ENCODE measurements around the gene GFI1. TPM values are rescaled to one million over a fixed set of nuclear protein-coding genes. Genes with fewer than 3 reads are reported as not detected.
A peak's percentile ranks its signal among the peaks of the same experiment; 100 is the strongest.

The GFI1 gene
- total and polyA plus RNA-seq, 2 donors, result 12.6 to 38.8 TPM

DNA sequence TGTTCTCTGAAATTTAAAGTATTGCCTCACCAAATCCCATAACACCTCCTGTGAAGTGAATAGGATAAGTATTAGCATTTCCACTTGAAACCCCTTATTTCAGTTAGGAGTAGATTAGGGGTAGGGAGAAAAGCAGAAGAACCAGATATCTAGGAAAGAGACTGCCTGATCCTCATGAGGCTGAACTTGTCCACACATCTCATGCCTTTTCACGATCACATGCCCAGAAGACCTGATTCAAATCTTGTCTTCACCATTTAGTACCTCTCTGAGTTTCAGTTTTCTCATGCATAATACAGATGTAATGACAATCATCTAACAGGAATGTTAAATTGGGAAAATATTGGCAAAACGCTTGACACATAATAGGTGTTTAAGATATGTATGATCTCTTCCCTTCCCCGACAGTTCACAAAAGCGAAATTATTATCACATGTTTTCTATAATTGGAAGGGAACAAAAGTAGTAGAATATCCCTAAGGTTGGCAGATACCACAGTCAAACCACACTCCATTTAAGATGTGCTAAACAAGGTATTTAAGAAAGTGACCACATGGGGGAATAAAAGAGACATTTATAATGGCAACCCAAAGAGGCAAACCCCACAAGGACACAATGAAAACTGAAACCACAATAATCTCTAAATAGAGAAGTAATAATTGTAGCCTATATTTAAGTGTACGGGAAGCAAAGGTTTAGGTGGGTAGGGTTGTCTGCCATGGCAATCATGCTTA, 25.2 kb downstream of the GFI1 start:
- Histone ChIP-seq H3K27ac (ENCODE audit: low read depth in 1 of 2, low read length in 1 of 2) (no peak overlapping the region), H3K4me1 (ENCODE audit: control insufficient read depth in 2 of 2, insufficient read depth in 2 of 2, low read length in 2 of 2) (peaks cover 24 to 46% of the 10 kb centered on the region in 2 donors), H3K36me3 (ENCODE audit: control insufficient read depth in 2 of 2, insufficient read depth in 2 of 2, low read length in 1 of 2) (no peaks in the 10 kb centered on the region), H3K4me3 (ENCODE audit: low read length in 2 of 2) (no peak overlapping the region), H3K9me3 (ENCODE audit: control insufficient read depth in 2 of 2, insufficient read depth in 1 of 2, low read length in 1 of 2) (no peaks in the 10 kb centered on the region), H3K27me3 (ENCODE audit: control insufficient read depth in 2 of 2, insufficient read depth in 1 of 2, low read length in 1 of 2) (no peaks in the 10 kb centered on the region)
- peak in 1 of 9 donors; percentile 16 for DNase-seq (ENCODE audit: low read depth in 6 of 9, low spot score in 9 of 9)
- 69% methylated on average over 5 of the region's 5 CpGs for WGBS

DNA sequence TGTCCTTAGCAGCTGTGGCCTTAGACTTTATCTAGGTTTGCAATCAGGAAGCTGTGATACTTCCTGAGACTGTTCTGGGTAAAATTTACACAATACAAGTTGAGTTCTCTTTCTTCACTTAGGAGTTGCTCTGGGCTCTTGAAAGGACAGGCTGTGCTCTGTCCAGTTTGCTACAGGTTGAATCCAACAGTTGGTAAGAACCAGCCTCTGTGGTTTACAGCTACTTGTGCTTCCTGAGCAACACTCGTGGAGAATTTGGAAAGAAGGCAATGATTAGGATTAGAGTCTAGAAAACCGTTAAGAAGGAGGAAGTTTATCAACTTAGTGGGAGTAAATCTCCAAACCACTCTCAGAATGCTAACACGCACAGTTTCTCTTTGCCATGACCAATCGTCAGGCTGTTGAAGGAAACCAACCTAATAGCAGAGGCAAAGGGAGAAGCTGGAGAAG, 26.8 kb downstream of the GFI1 start:
- Histone ChIP-seq H3K4me1 (ENCODE audit: control insufficient read depth in 2 of 2, insufficient read depth in 2 of 2, low read length in 2 of 2) (peaks cover 11 to 31% of the 10 kb centered on the region in 2 donors), H3K36me3 (ENCODE audit: control insufficient read depth in 2 of 2, insufficient read depth in 2 of 2, low read length in 1 of 2) (no peaks in the 10 kb centered on the region), H3K4me3 (ENCODE audit: low read length in 2 of 2) (no peak overlapping the region), H3K27ac (ENCODE audit: low read depth in 1 of 2, low read length in 1 of 2) (peak overlapping the region; percentile 19 to 85), H3K9me3 (ENCODE audit: control insufficient read depth in 2 of 2, insufficient read depth in 1 of 2, low read length in 1 of 2) (no peaks in the 10 kb centered on the region), H3K27me3 (ENCODE audit: control insufficient read depth in 2 of 2, insufficient read depth in 1 of 2, low read length in 1 of 2) (no peaks in the 10 kb centered on the region)
- 5% methylated on average over 4 of the region's 4 CpGs for WGBS
- DNase-seq (ENCODE audit: low read depth in 6 of 9, low spot score in 9 of 9), result peak in 1 of 9 donors; percentile 62

- H3K27ac ChIP-seq (ENCODE audit: low read depth in 1 of 2, low read length in 1 of 2), result no peak overlapping the region
- H3K4me1 ChIP-seq (ENCODE audit: control insufficient read depth in 2 of 2, insufficient read depth in 2 of 2, low read length in 2 of 2), result peaks cover 8 to 23% of the 10 kb centered on the region in 2 donors
- no peak for DNase-seq (ENCODE audit: low read depth in 6 of 9, low spot score in 9 of 9)
- 46% methylated on average over 2 of the region's 2 CpGs for WGBS
- H3K9me3 ChIP-seq (ENCODE audit: control insufficient read depth in 2 of 2, insufficient read depth in 1 of 2, low read length in 1 of 2), result no peaks in the 10 kb centered on the region
- no peaks in the 10 kb centered on the region for H3K36me3 ChIP-seq (ENCODE audit: control insufficient read depth in 2 of 2, insufficient read depth in 2 of 2, low read length in 1 of 2)
- no peak overlapping the region for H3K4me3 ChIP-seq (ENCODE audit: low read length in 2 of 2)
- H3K27me3 ChIP-seq (ENCODE audit: control insufficient read depth in 2 of 2, insufficient read depth in 1 of 2, low read length in 1 of 2), result no peaks in the 10 kb centered on the region
These were observed 28.6 kb downstream of the GFI1 start for GRCh38 chr1:92458146-92458545.

DNA sequence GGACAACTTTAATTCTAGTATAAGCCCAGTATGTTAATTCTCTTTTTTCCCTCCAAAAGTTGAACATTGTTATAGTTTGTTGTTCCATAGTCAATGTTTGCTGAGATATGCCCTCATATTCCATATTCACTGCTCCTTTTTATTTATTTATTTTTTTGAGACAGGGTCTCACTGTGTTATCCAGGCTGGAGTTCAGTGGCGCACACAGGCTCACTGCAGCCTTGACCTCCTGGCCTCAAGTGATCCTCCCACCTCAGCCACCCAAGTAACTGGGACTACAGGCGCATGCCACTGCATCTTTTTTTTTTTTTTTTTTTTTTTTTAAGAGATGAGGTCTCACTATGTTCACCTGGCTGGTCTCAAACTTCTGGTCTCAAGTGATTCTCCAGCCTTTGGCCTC, 38.7 kb downstream of the GFI1 start:
- 98% methylated on average over 2 of the region's 2 CpGs for WGBS
- H3K4me3 ChIP-seq (ENCODE audit: low read length in 2 of 2), result no peak overlapping the region
- H3K9me3 ChIP-seq (ENCODE audit: control insufficient read depth in 2 of 2, insufficient read depth in 1 of 2, low read length in 1 of 2), result no peaks in the 10 kb centered on the region
- H3K27me3 ChIP-seq (ENCODE audit: control insufficient read depth in 2 of 2, insufficient read depth in 1 of 2, low read length in 1 of 2), result no peaks in the 10 kb centered on the region
- no peaks in the 10 kb centered on the region for H3K36me3 ChIP-seq (ENCODE audit: control insufficient read depth in 2 of 2, insufficient read depth in 2 of 2, low read length in 1 of 2)
- peaks cover 0 to 6% of the 10 kb centered on the region in 2 donors for H3K4me1 ChIP-seq (ENCODE audit: control insufficient read depth in 2 of 2, insufficient read depth in 2 of 2, low read length in 2 of 2)
- H3K27ac ChIP-seq (ENCODE audit: low read depth in 1 of 2, low read length in 1 of 2), result no peak overlapping the region
- no peak for DNase-seq (ENCODE audit: low read depth in 6 of 9, low spot score in 9 of 9)

- H3K4me1 ChIP-seq (ENCODE audit: control insufficient read depth in 2 of 2, insufficient read depth in 2 of 2, low read length in 2 of 2), result peaks cover 0 to 6% of the 10 kb centered on the region in 2 donors
- H3K36me3 ChIP-seq (ENCODE audit: control insufficient read depth in 2 of 2, insufficient read depth in 2 of 2, low read length in 1 of 2), result no peaks in the 10 kb centered on the region
- WGBS, result 94% methylated on average over 3 of the region's 3 CpGs
- no peak overlapping the region for H3K27ac ChIP-seq (ENCODE audit: low read depth in 1 of 2, low read length in 1 of 2)
- H3K9me3 ChIP-seq (ENCODE audit: control insufficient read depth in 2 of 2, insufficient read depth in 1 of 2, low read length in 1 of 2), result no peaks in the 10 kb centered on the region
- H3K27me3 ChIP-seq (ENCODE audit: control insufficient read depth in 2 of 2, insufficient read depth in 1 of 2, low read length in 1 of 2), result no peaks in the 10 kb centered on the region
- no peak overlapping the region for H3K4me3 ChIP-seq (ENCODE audit: low read length in 2 of 2)
- DNase-seq (ENCODE audit: low read depth in 6 of 9, low spot score in 9 of 9), result no peak
These were observed 39.6 kb downstream of the GFI1 start for GRCh38 chr1:92447033-92447681.

GRCh38 chr1:92446546-92446945, 40.2 kb downstream of the GFI1 start:
- no peak for DNase-seq (ENCODE audit: low read depth in 6 of 9, low spot score in 9 of 9)
- H3K4me1 ChIP-seq (ENCODE audit: control insufficient read depth in 2 of 2, insufficient read depth in 2 of 2, low read length in 2 of 2), result peaks cover 0 to 6% of the 10 kb centered on the region in 2 donors
- no peak overlapping the region for H3K4me3 ChIP-seq (ENCODE audit: low read length in 2 of 2)
- no peaks in the 10 kb centered on the region for H3K36me3 ChIP-seq (ENCODE audit: control insufficient read depth in 2 of 2, insufficient read depth in 2 of 2, low read length in 1 of 2)
- 98% methylated on average over 2 of the region's 2 CpGs for WGBS
- no peak overlapping the region for H3K27ac ChIP-seq (ENCODE audit: low read depth in 1 of 2, low read length in 1 of 2)
- H3K9me3 ChIP-seq (ENCODE audit: control insufficient read depth in 2 of 2, insufficient read depth in 1 of 2, low read length in 1 of 2), result no peaks in the 10 kb centered on the region
- H3K27me3 ChIP-seq (ENCODE audit: control insufficient read depth in 2 of 2, insufficient read depth in 1 of 2, low read length in 1 of 2), result no peaks in the 10 kb centered on the region

DNA sequence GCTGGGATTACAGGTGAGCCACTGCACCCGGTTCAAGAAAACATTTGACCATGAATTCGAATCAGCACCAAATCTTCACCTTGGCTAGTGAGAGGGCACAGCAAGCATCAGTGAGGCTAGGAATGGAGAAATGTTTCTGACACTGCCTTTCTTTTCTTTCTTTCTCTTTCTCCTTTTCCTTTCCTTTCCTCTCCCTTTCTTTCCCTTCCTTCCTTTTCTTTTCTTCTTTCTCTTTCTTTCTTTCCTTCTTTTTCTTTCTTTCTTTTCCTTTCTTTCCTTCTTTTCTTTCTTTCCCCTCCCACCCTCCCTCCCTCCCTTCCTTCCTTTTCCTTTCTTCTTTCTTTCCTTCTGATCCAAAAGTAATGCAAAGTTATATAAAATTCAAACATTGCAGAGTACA, 40.9 kb downstream of the GFI1 start:
- DNase-seq (ENCODE audit: low read depth in 6 of 9, low spot score in 9 of 9), result no peak
- H3K27me3 ChIP-seq (ENCODE audit: control insufficient read depth in 2 of 2, insufficient read depth in 1 of 2, low read length in 1 of 2), result no peaks in the 10 kb centered on the region
- WGBS, result 99% methylated on average over 2 of the region's 2 CpGs

DNA sequence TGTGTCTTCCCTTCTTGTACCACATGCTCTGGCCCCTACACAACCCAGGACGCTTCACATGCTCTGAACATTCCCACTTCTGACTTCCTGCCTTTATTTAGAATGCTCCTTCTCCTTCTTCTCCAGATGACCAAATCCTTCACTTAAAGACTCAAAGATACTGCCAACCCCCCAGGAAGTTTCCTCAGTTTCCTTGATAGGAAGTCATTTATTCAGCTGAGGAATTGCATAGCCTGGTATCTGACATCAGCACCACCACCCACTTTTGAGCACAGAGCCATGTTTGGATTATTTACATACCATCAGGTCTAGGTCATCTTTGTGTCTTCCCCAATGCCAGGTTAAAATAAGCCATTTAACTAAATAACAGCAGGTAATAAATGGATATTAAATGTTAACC, 42.4 kb downstream of the GFI1 start:
- no peaks in the 10 kb centered on the region for H3K36me3 ChIP-seq (ENCODE audit: control insufficient read depth in 2 of 2, insufficient read depth in 2 of 2, low read length in 1 of 2)
- H3K9me3 ChIP-seq (ENCODE audit: control insufficient read depth in 2 of 2, insufficient read depth in 1 of 2, low read length in 1 of 2), result no peaks in the 10 kb centered on the region
- peaks cover 0 to 6% of the 10 kb centered on the region in 2 donors for H3K4me1 ChIP-seq (ENCODE audit: control insufficient read depth in 2 of 2, insufficient read depth in 2 of 2, low read length in 2 of 2)
- H3K27ac ChIP-seq (ENCODE audit: low read depth in 1 of 2, low read length in 1 of 2), result no peak overlapping the region
- 96% methylated on average over 1 of the region's 1 CpG for WGBS
- no peaks in the 10 kb centered on the region for H3K27me3 ChIP-seq (ENCODE audit: control insufficient read depth in 2 of 2, insufficient read depth in 1 of 2, low read length in 1 of 2)
- H3K4me3 ChIP-seq (ENCODE audit: low read length in 2 of 2), result no peak overlapping the region
- DNase-seq (ENCODE audit: low read depth in 6 of 9, low spot score in 9 of 9), result no peak

More for the DNA sequence above, 40.9 kb downstream of the GFI1 start:
- no peak overlapping the region for H3K27ac ChIP-seq (ENCODE audit: low read depth in 1 of 2, low read length in 1 of 2)
- H3K36me3 ChIP-seq (ENCODE audit: control insufficient read depth in 2 of 2, insufficient read depth in 2 of 2, low read length in 1 of 2), result no peaks in the 10 kb centered on the region
- H3K4me1 ChIP-seq (ENCODE audit: control insufficient read depth in 2 of 2, insufficient read depth in 2 of 2, low read length in 2 of 2), result peaks cover 0 to 6% of the 10 kb centered on the region in 2 donors
- H3K9me3 ChIP-seq (ENCODE audit: control insufficient read depth in 2 of 2, insufficient read depth in 1 of 2, low read length in 1 of 2), result no peaks in the 10 kb centered on the region
- no peak overlapping the region for H3K4me3 ChIP-seq (ENCODE audit: low read length in 2 of 2)

GRCh38 chr1:92443893-92444292, 42.8 kb downstream of the GFI1 start:
- H3K4me3 ChIP-seq (ENCODE audit: low read length in 2 of 2), result no peak overlapping the region
- H3K27ac ChIP-seq (ENCODE audit: low read depth in 1 of 2, low read length in 1 of 2), result no peak overlapping the region
- WGBS, result 48% methylated on average over 3 of the region's 3 CpGs
- no peak for DNase-seq (ENCODE audit: low read depth in 6 of 9, low spot score in 9 of 9)
- peaks cover 0 to 6% of the 10 kb centered on the region in 2 donors for H3K4me1 ChIP-seq (ENCODE audit: control insufficient read depth in 2 of 2, insufficient read depth in 2 of 2, low read length in 2 of 2)
- no peaks in the 10 kb centered on the region for H3K27me3 ChIP-seq (ENCODE audit: control insufficient read depth in 2 of 2, insufficient read depth in 1 of 2, low read length in 1 of 2)
- no peaks in the 10 kb centered on the region for H3K36me3 ChIP-seq (ENCODE audit: control insufficient read depth in 2 of 2, insufficient read depth in 2 of 2, low read length in 1 of 2)
- no peaks in the 10 kb centered on the region for H3K9me3 ChIP-seq (ENCODE audit: control insufficient read depth in 2 of 2, insufficient read depth in 1 of 2, low read length in 1 of 2)

Data from thymus (tissue), 11 donors.